Keratinocyte (primary cell): Measurements from ENCODE around the gene VPS35. TPM values are rescaled to one million over a fixed set of nuclear protein-coding genes. Genes with fewer than 3 reads are reported as not detected.

ENCODE experiments used
- DNase-seq: peaks from one replicate; pipeline ENCODE4 v3.0.0-alpha.2; 2011; ENCODE audit warnings: low read depth, missing footprints, low spot score
- FAIRE-seq: peaks from 2 replicates; lab custom pipeline; 2011; peaks lifted over from hg19 to GRCh38; lab: Jason Lieb, UNC
- H2AFZ ChIP-seq: 2 replicates; pipeline ENCODE4 v1.6.0; 2012; ENCODE audit warnings: low read length, control low read depth, inconsistent platforms; ENCODE audit not compliant: control insufficient read depth
- H3K27ac ChIP-seq: 2 replicates; pipeline ENCODE4 v1.5.1; 2011; ENCODE audit warnings: low read length; ENCODE audit not compliant: control insufficient read depth, insufficient read depth
- H3K27me3 ChIP-seq: 3 replicates; pipeline ENCODE4 v1.6.0; 2011; ENCODE audit warnings: low read length; ENCODE audit not compliant: control insufficient read depth, insufficient read depth; ENCODE audit errors: extremely low read depth
- H3K36me3 ChIP-seq, 2 experiments: 2 replicates in 1 of 2; 3 replicates in 1 of 2; pipeline ENCODE4 v1.5.1; 2011; ENCODE audit warnings: low read length in 2 of 2, mild to moderate bottlenecking in 1 of 2; ENCODE audit not compliant: control insufficient read depth in 2 of 2, insufficient read depth in 2 of 2; ENCODE audit errors: extremely low read depth in 1 of 2
- H3K4me1 ChIP-seq: 3 replicates; pipeline ENCODE4 v1.5.1; 2011; ENCODE audit warnings: low read length; ENCODE audit not compliant: control insufficient read depth, insufficient read depth; ENCODE audit errors: extremely low read depth
- H3K4me2 ChIP-seq: 3 replicates; pipeline ENCODE4 v1.6.0; 2011; ENCODE audit warnings: low read depth, low read length; ENCODE audit not compliant: control insufficient read depth, insufficient read depth; ENCODE audit errors: extremely low read depth
- H3K4me3 ChIP-seq, 3 experiments: fragments of 200-600 bp in 1 of 3; sonication (generic) in 1 of 3; 2 replicates in 2 of 3; 3 replicates in 1 of 3; pipeline ENCODE4 v1.5.1; 2011 to 2016; ENCODE audit warnings: low read length in 3 of 3, mild to moderate bottlenecking in 3 of 3, control low read depth in 2 of 3, inconsistent platforms in 1 of 3, low read depth in 1 of 3, mixed read lengths in 1 of 3, mixed run types in 1 of 3, moderate library complexity in 1 of 3; ENCODE audit not compliant: control insufficient read depth in 2 of 3, insufficient read depth in 2 of 3; ENCODE audit errors: extremely low read depth in 1 of 3
- H3K79me2 ChIP-seq: 2 replicates; pipeline ENCODE4 v1.6.0; 2012; ENCODE audit warnings: low read length; ENCODE audit not compliant: control insufficient read depth, insufficient read depth
- H3K9ac ChIP-seq: 3 replicates; pipeline ENCODE4 v1.6.0; 2011; ENCODE audit warnings: low read length; ENCODE audit not compliant: control insufficient read depth, insufficient read depth; ENCODE audit errors: extremely low read depth
- H3K9me1 ChIP-seq: 3 replicates; pipeline ENCODE4 v1.6.0; 2011; ENCODE audit warnings: low read length; ENCODE audit not compliant: control insufficient read depth, insufficient read depth; ENCODE audit errors: extremely low read depth
- H3K9me3 ChIP-seq: 2 replicates; pipeline ENCODE4 v1.5.1; 2012; ENCODE audit warnings: low read depth, low read length; ENCODE audit not compliant: control insufficient read depth
- H4K20me1 ChIP-seq: 3 replicates; pipeline ENCODE4 v1.6.0; 2011; ENCODE audit warnings: low read length; ENCODE audit not compliant: control insufficient read depth, insufficient read depth; ENCODE audit errors: extremely low read depth
- EZH2 ChIP-seq: IDR thresholded peaks from one replicate; pipeline ENCODE4 v1.6.1; 2012; ENCODE audit warnings: inconsistent platforms, mild to moderate bottlenecking, low read length, moderate library complexity
- dilution Hi-C: fragments of 300-500 bp; cut with MboI; formaldehyde crosslinking; loops from one replicate; pipeline ENCODE4 v1.7.0; 2020; ENCODE audit warnings: low sequenced_read_pairs; ENCODE audit not compliant: extremely low pct_ligation_motif_present
- polyA plus RNA-seq, 5 experiments: library from polyadenylated mRNA; depleted of rRNA in 3 of 5; stranded (reverse) in 3 of 5; stranded (forward) in 1 of 5; unstranded in 1 of 5; fragments of >200 nt; gene quantifications; 1 replicate in 1 of 5; 2 replicates in 3 of 5; 3 replicates in 1 of 5; pipeline versions ENCODE4 v1.2.1 to v1.2.3, GENCODE V29; 2011 to 2012; ENCODE audit warnings: missing spikeins in 2 of 5, low read depth in 1 of 5, low replicate concordance in 1 of 5
- TF ChIP-seq, protein P1 (sequence below), 3 experiments: IDR thresholded peaks in 1 of 3; conservative IDR thresholded peaks in 1 of 3; optimal IDR thresholded peaks in 1 of 3; 2 replicates in 2 of 3; 3 replicates in 1 of 3; pipeline versions ENCODE3 to v1.5.1; 2011; ENCODE audit warnings: low read length in 3 of 3, mild to moderate bottlenecking in 3 of 3, moderate library complexity in 2 of 3, control low read depth in 1 of 3, inconsistent platforms in 1 of 3; ENCODE audit not compliant: insufficient read depth in 2 of 3; ENCODE audit errors: extremely low read depth in 1 of 3

Gene VPS35
- polyA plus RNA-seq, 1 donor (not counting 4 experiments of a cell fraction or from before 2014, with no cell fraction given) = 87.3 TPM

GRCh38 chr16:46607529-46607928 lies 81.4 kb downstream of the VPS35 start:
- dilution Hi-C loops = no loop called here
- H3K36me3 ChIP-seq = peaks cover 0 to 5% of the 10 kb centered on the region in 2 experiments
- no peak for TF ChIP-seq EZH2
- TF ChIP-seq, protein P1, sequence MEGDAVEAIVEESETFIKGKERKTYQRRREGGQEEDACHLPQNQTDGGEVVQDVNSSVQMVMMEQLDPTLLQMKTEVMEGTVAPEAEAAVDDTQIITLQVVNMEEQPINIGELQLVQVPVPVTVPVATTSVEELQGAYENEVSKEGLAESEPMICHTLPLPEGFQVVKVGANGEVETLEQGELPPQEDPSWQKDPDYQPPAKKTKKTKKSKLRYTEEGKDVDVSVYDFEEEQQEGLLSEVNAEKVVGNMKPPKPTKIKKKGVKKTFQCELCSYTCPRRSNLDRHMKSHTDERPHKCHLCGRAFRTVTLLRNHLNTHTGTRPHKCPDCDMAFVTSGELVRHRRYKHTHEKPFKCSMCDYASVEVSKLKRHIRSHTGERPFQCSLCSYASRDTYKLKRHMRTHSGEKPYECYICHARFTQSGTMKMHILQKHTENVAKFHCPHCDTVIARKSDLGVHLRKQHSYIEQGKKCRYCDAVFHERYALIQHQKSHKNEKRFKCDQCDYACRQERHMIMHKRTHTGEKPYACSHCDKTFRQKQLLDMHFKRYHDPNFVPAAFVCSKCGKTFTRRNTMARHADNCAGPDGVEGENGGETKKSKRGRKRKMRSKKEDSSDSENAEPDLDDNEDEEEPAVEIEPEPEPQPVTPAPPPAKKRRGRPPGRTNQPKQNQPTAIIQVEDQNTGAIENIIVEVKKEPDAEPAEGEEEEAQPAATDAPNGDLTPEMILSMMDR (optimal IDR thresholded peaks at IDR 0.05 in 1 of 3, IDR thresholded peaks at IDR 0.05 in 1 of 3, conservative IDR thresholded peaks at IDR 0.05 in 1 of 3; ENCODE audit: extremely low read depth in 1 of 3, insufficient read depth in 2 of 3, low read length in 3 of 3) = peak in 1 of 3 experiments; percentile 17
- no peaks in the 10 kb centered on the region for H4K20me1 ChIP-seq
- H3K27ac ChIP-seq = no peak overlapping the region
- no peak overlapping the region for H3K9ac ChIP-seq
- H3K9me3 ChIP-seq = no peaks in the 10 kb centered on the region
- DNase-seq (peak; percentile 7), FAIRE-seq (no peak)
- H3K27me3 ChIP-seq = no peaks in the 10 kb centered on the region
- H2AFZ ChIP-seq = no peak overlapping the region
- H3K9me1 ChIP-seq = no peaks in the 10 kb centered on the region
- H3K4me1 ChIP-seq = no peaks in the 10 kb centered on the region
- H3K4me3 ChIP-seq = no peak overlapping the region
- no peaks in the 10 kb centered on the region for H3K79me2 ChIP-seq
- no peak overlapping the region for H3K4me2 ChIP-seq

DNA sequence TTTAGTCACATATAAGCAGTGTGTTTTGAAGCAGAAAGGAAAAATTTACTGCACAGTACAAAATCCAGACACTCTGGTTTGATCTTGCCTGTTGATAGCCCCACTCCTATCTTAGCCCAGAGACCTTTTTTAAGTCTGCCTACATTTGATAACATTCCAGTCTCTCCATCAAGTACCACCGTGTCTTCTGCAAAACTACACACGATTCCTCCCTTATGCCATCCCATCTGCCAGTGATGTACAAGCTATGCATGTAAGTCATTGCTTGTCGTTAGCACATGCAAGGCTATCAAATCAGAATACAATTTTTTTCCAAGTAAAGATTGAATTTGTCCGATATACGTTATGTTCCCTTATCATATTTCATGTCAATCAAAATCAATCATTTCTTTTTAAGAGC lies 82.7 kb downstream of the VPS35 start:
- H3K4me3 ChIP-seq = no peak overlapping the region
- dilution Hi-C loops = no loop called here

More for the DNA sequence above, 82.7 kb downstream of the VPS35 start:
- TF ChIP-seq EZH2 = no peak
- TF ChIP-seq, protein P1 (optimal IDR thresholded peaks at IDR 0.05 in 1 of 3, IDR thresholded peaks at IDR 0.05 in 1 of 3, conservative IDR thresholded peaks at IDR 0.05 in 1 of 3; ENCODE audit: extremely low read depth in 1 of 3, insufficient read depth in 2 of 3, low read length in 3 of 3) = no peak
- no peak overlapping the region for H3K4me2 ChIP-seq
- H3K9me3 ChIP-seq = no peaks in the 10 kb centered on the region
- no peak for FAIRE-seq
- peaks cover 0 to 7% of the 10 kb centered on the region in 2 experiments for H3K36me3 ChIP-seq
- no peak overlapping the region for H3K9ac ChIP-seq
- H3K27ac ChIP-seq = no peak overlapping the region
- no peaks in the 10 kb centered on the region for H3K9me1 ChIP-seq
- H2AFZ ChIP-seq = no peak overlapping the region
- no peaks in the 10 kb centered on the region for H3K79me2 ChIP-seq
- no peaks in the 10 kb centered on the region for H3K4me1 ChIP-seq
- no peaks in the 10 kb centered on the region for H4K20me1 ChIP-seq
- H3K27me3 ChIP-seq = no peaks in the 10 kb centered on the region
- DNase-seq = no peak

Other genes with a start within 250 kb of the VPS35 start
- 2.9 to 18.0 TPM (median 12.5 TPM) in 3 replicates for gene SHCBP1, start 67.8 kb downstream of the VPS35 start, polyA plus RNA-seq
- gene ORC6, start 481 bp upstream of the VPS35 start, polyA plus RNA-seq = 9.3 to 21.9 TPM (median 16.6 TPM) in 3 replicates
- gene MYLK3, start 59.2 kb upstream of the VPS35 start, polyA plus RNA-seq = 0.03 to 0.04 TPM in 2 of 3 replicates, not detected in the other
- gene C16orf87, start 142.0 kb upstream of the VPS35 start, polyA plus RNA-seq = 6.7 to 10.2 TPM (median 7.0 TPM) in 3 replicates
- 15.4 to 19.7 TPM (median 16.1 TPM) in 3 replicates for gene GPT2, start 195.2 kb upstream of the VPS35 start, polyA plus RNA-seq